ENCODE results near the gene SLC39A10.

DNA sequence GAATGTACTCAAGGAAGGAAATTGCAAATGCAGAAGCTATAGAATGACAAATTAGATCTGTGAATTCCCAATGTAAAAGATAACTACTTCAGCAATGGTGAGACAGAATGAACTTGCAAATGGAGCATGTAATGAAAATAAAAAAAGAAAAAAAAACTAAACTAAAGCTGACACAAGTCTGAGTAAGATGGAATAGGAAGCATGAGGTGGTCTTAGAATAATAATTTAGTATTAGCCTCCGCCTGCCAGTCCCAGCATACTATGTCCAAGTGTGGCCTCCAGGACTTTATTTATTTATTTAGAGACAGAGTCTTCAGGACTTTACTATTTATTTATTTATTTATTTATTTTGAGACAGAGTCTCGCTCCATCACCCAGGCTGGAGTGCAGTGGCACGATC lies 37.4 kb upstream of the SLC39A10 start:
- TF ChIP-seq, protein P1, sequence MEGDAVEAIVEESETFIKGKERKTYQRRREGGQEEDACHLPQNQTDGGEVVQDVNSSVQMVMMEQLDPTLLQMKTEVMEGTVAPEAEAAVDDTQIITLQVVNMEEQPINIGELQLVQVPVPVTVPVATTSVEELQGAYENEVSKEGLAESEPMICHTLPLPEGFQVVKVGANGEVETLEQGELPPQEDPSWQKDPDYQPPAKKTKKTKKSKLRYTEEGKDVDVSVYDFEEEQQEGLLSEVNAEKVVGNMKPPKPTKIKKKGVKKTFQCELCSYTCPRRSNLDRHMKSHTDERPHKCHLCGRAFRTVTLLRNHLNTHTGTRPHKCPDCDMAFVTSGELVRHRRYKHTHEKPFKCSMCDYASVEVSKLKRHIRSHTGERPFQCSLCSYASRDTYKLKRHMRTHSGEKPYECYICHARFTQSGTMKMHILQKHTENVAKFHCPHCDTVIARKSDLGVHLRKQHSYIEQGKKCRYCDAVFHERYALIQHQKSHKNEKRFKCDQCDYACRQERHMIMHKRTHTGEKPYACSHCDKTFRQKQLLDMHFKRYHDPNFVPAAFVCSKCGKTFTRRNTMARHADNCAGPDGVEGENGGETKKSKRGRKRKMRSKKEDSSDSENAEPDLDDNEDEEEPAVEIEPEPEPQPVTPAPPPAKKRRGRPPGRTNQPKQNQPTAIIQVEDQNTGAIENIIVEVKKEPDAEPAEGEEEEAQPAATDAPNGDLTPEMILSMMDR (IDR thresholded peaks at IDR 0.05), result no peak
- no peak for TF ChIP-seq POLR2A (IDR thresholded peaks at IDR 0.05)
